ENCODE results near the gene SPATA46.

DNA sequence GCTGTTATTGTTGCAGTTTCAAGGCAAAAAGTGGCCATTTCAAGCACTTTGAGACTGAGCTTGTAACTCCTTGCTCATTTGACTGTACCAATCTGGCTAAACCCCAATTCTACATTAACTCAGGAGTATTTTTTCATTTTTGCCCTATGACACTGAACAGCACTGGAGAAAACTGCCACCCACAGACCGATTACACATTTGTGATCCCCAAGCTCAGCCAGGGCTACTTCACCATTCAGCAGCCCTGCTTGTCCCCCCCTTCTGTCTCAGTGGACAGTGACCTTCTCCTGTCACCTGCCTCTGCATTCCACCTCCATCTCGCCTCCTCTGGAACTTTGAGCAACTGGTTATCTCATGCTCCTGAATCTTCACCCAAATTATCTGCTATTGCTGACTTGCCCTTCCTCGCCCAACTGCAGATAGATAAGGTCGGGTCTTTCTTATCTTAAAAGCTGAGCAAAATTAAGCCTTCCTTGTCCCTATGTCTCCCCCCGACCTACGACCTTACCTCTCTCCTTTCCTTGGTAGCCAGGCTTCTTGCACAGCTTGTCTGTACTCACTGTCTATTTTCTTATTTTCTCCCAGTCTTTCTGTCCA, 25.3 kb downstream of the SPATA46 start:
- TF ChIP-seq EZH2 (IDR thresholded peaks at IDR 0.05; ENCODE audit: low read depth, low read length, severe bottlenecking) (no peak), POLR2AphosphoS5 (IDR thresholded peaks at IDR 0.05; ENCODE audit: low read depth, low read length) (no peak), BRCA1 (IDR thresholded peaks at IDR 0.05; ENCODE audit: low read depth, low read length) (no peak), CHD2 (IDR thresholded peaks at IDR 0.05; ENCODE audit: low read length) (no peak), TBP (IDR thresholded peaks at IDR 0.05; ENCODE audit: low read depth, low read length) (no peak), HDAC6 (IDR thresholded peaks at IDR 0.05; ENCODE audit: low read depth, low read length) (no peak), CTCF (IDR thresholded peaks at IDR 0.05; ENCODE audit: control extremely low read depth in 1 of 3, insufficient read depth in 1 of 3, low read depth in 1 of 3, low read length in 3 of 3) (no peak), POLR2A (IDR thresholded peaks at IDR 0.05; ENCODE audit: control extremely low read depth in 1 of 2, low read depth in 2 of 2, low read length in 2 of 2) (no peak), EP300 (IDR thresholded peaks at IDR 0.05; ENCODE audit: borderline replicate concordance in 1 of 2, low read depth in 2 of 2, low read length in 2 of 2) (no peak), MAX (IDR thresholded peaks at IDR 0.05) (no peak), RNF2 (IDR thresholded peaks at IDR 0.05; ENCODE audit: borderline replicate concordance, low read depth, low read length, missing control alignments, poor library complexity, severe bottlenecking) (no peak), YY1 (IDR thresholded peaks at IDR 0.05; ENCODE audit: low read depth, low read length) (no peak), ATF3 (IDR thresholded peaks at IDR 0.05; ENCODE audit: insufficient read depth, low read depth, low read length) (no peak)
